K562 (cell line): ENCODE results near the gene ACAD10. TPM values are rescaled to one million over a fixed set of nuclear protein-coding genes. Genes with fewer than 3 reads are reported as not detected.

Experiments used
- AFF4 ChIP-seq: sonication (generic); formaldehyde crosslinking; IDR thresholded peaks from 2 replicates; pipeline ENCODE4 v1.8.0; 2023; ENCODE audit warnings: mild to moderate bottlenecking, missing genetic modification reagents
- ATF4 ChIP-seq: fragments of 450-650 bp; formaldehyde crosslinking; IDR thresholded peaks from 2 replicates; pipeline ENCODE4 v1.4.0; 2022; ENCODE audit warnings: mild to moderate bottlenecking, moderate library complexity
- MAZ ChIP-seq, 2 experiments: fragments of 450-650 bp in 1 of 2; sonication (generic) in 1 of 2; formaldehyde crosslinking; IDR thresholded peaks in 1 of 2; conservative IDR thresholded peaks in 1 of 2; 2 replicates each; pipeline versions ENCODE4 v1.4.0 to v1.5.0; 2020; ENCODE audit warnings: mild to moderate bottlenecking in 1 of 2, missing genetic modification reagents in 1 of 2
- MNT ChIP-seq, 2 experiments: fragments of 450-650 bp; conservative IDR thresholded peaks; 2 replicates each; pipeline ENCODE4 v1.6.1; 2017; ENCODE audit warnings: mild to moderate bottlenecking in 2 of 2, moderate library complexity in 2 of 2
- NONO ChIP-seq, 2 experiments: fragments of 200-400 bp in 1 of 2; fragments of 450-650 bp in 1 of 2; formaldehyde crosslinking in 1 of 2; IDR thresholded peaks; 2 replicates each; pipeline ENCODE4 v1.6.1; 2017; ENCODE audit warnings: low read depth in 2 of 2, mild to moderate bottlenecking in 2 of 2, moderate library complexity in 2 of 2, low read length in 1 of 2
- POLR2A ChIP-seq: fragments of 450-650 bp; conservative IDR thresholded peaks from 2 replicates; pipeline ENCODE4 v1.6.1; 2016
- TAF7 ChIP-seq: fragments of 450-650 bp; IDR thresholded peaks from 2 replicates; pipeline ENCODE4 v1.6.1; 2016; ENCODE audit warnings: missing genetic modification characterization, missing compliant biosample characterization
- TCF15 ChIP-seq: fragments of 250-450 bp; sonication (Bioruptor Pico); IDR thresholded peaks from 2 replicates; pipeline ENCODE4 v1.8.0; 2022; ENCODE audit warnings: moderate library complexity, mild to moderate bottlenecking, inconsistent platforms
- ZNF609 ChIP-seq: sonication (generic); formaldehyde crosslinking; IDR thresholded peaks from 2 replicates; pipeline ENCODE4 v1.8.1; 2023; ENCODE audit warnings: missing genetic modification reagents, mild to moderate bottlenecking, borderline replicate concordance
- ZNF79 ChIP-seq: fragments of 250-450 bp; sonication (Bioruptor Pico); IDR thresholded peaks from 2 replicates; pipeline ENCODE4 v1.4.0; 2020; ENCODE audit warnings: low read depth, mild to moderate bottlenecking, moderate library complexity
- polyA plus RNA-seq, 8 experiments: library from polyadenylated mRNA; depleted of rRNA in 4 of 8; stranded (reverse) in 5 of 8; unstranded in 3 of 8; fragments of >200 nt; fragmentation: Nextera tagmentation in 2 of 8; fragmentation: Illumina TruSeq in 1 of 8; extraction: Ambion mirVana in 2 of 8; extraction: Trizol in 1 of 8; gene quantifications; 2 replicates each; pipeline versions ENCODE4 v1.2.1 to v1.2.3, GENCODE V29; 2011 to 2014; ENCODE audit warnings: inconsistent platforms in 1 of 8, missing spikeins in 1 of 8
- total RNA-seq, 7 experiments: library from RNA; depleted of rRNA in 6 of 7; stranded (reverse); fragments of >200 nt in 6 of 7; fragmentation: Illumina TruSeq in 2 of 7; extraction: Trizol in 2 of 7; gene quantifications; 2 replicates each; pipeline versions ENCODE4 v1.2.1 to v1.2.3, GENCODE V29; 2011 to 2021; ENCODE audit warnings: low replicate concordance in 1 of 7

Gene ACAD10
- total and polyA plus RNA-seq, 9 of the 15 experiments (the other 6 are each of a cell fraction or from before 2014, with no cell fraction given): 2.3 to 19.2 (median 12.0) TPM

GRCh38 chr12:111775205-111776193 is 89.6 kb downstream of the ACAD10 start (continued):
- TF ChIP-seq AFF4 (CRISPR knock-in tag) (no peak), ATF4 (CRISPR knock-in tag) (0 out of 2 replicates have a peak, but pooled peaks have one; percentile 7), ZNF79 (CRISPR knock-in tag) (no peak), ZNF609 (CRISPR knock-in tag) (no peak), POLR2A (peak; percentile 69), MNT (conservative IDR thresholded peaks at IDR 0.05) (peak in 1 of 2 experiments; percentile 53; a peak in 2 of 4 replicates), TCF15 (CRISPR knock-in tag) (no peak), MAZ (CRISPR knock-in tag; conservative IDR thresholded peaks at IDR 0.05 in 1 of 2, IDR thresholded peaks at IDR 0.05 in 1 of 2) (peak in 1 of 2 experiments; percentile 84; a peak in 3 of 4 replicates), TAF7 (tag) (peak; percentile 57; the same call in 1 of the 2 replicates), NONO (IDR thresholded peaks at IDR 0.05; ENCODE audit: low read depth in 2 of 2, low read length in 1 of 2) (peak in 1 of 2 experiments; percentile 28; a peak in 1 of 4 replicates)
